Measurements from ENCODE around the gene AFAP1.

- TF ChIP-seq CTCF (conservative IDR thresholded peaks at IDR 0.05; ENCODE audit: low read depth, low read length) (no peak; the same call in 1 of the 2 replicates), CEBPB (IDR thresholded peaks at IDR 0.05; ENCODE audit: low read depth, low read length) (peak; percentile 69), FOS (IDR thresholded peaks at IDR 0.05; ENCODE audit: low read depth, low read length) (peak; percentile 91), POLR2A (IDR thresholded peaks at IDR 0.05; ENCODE audit: low read depth, low read length) (peak; percentile 58; the same call in 1 of the 2 replicates), MAZ (IDR thresholded peaks at IDR 0.05; ENCODE audit: borderline replicate concordance, low read depth, low read length) (peak; percentile 81), RFX5 (IDR thresholded peaks at IDR 0.05; ENCODE audit: low read depth, low read length) (no peak), RCOR1 (IDR thresholded peaks at IDR 0.05; ENCODE audit: insufficient replicate concordance, low read length) (no peak), RAD21 (IDR thresholded peaks at IDR 0.05; ENCODE audit: low read length) (peak; percentile 18; the same call in 1 of the 2 replicates), ELK1 (IDR thresholded peaks at IDR 0.05; ENCODE audit: borderline replicate concordance, low read depth, low read length) (no peak), USF2 (IDR thresholded peaks at IDR 0.05; ENCODE audit: low read depth, low read length) (no peak), BHLHE40 (IDR thresholded peaks at IDR 0.05; ENCODE audit: low read depth, low read length) (no peak; the same call in none of the 2 replicates), MAFK (IDR thresholded peaks at IDR 0.05; ENCODE audit: low read depth, low read length) (no peak), SMC3 (IDR thresholded peaks at IDR 0.05; ENCODE audit: low read depth, low read length) (peak; percentile 16; the same call in 1 of the 2 replicates), CHD1 (IDR thresholded peaks at IDR 0.05; ENCODE audit: low read depth, low read length) (no peak)
These were observed 47.2 kb downstream of the AFAP1 start for GRCh38 chr4:7892212-7893019.

All from IMR-90 (cell line).